Body of pancreas (tissue), 4 donors: ENCODE measurements around the gene SULT6B1.

Experiments
- CTCF ChIP-seq, 7 experiments: fragments of 450-650 bp in 4 of 7; fragments of 200-600 bp in 3 of 7; sonication (generic) in 3 of 7; IDR thresholded peaks; one replicate each; pipeline ENCODE4 v1.5.1; 2016 to 2019; ENCODE audit warnings: antibody characterized with exemption in 7 of 7
- POLR2A ChIP-seq, 3 donors: fragments of 450-650 bp; IDR thresholded peaks; one replicate each; pipeline ENCODE4 v1.6.1; 2016; ENCODE audit warnings: antibody characterized with exemption in 3 of 3, mild to moderate bottlenecking in 2 of 3

GRCh38 chr2:37198681-37199065 lies 10.2 kb upstream of the SULT6B1 start:
- no peak for TF ChIP-seq CTCF (IDR thresholded peaks at IDR 0.05)
- TF ChIP-seq POLR2A (IDR thresholded peaks at IDR 0.05): no peak
